T1000 (cell line): ENCODE data around the gene TAS1R3.
A peak's percentile ranks its signal among the peaks of the same experiment; 100 is the strongest.

ENCODE experiments used
- DNase-seq: peaks from one replicate; lab custom pipeline; 2025; ENCODE audit warnings: mixed read lengths; lab: John Stamatoyannopoulos, UW

TAS1R3 gene

DNA sequence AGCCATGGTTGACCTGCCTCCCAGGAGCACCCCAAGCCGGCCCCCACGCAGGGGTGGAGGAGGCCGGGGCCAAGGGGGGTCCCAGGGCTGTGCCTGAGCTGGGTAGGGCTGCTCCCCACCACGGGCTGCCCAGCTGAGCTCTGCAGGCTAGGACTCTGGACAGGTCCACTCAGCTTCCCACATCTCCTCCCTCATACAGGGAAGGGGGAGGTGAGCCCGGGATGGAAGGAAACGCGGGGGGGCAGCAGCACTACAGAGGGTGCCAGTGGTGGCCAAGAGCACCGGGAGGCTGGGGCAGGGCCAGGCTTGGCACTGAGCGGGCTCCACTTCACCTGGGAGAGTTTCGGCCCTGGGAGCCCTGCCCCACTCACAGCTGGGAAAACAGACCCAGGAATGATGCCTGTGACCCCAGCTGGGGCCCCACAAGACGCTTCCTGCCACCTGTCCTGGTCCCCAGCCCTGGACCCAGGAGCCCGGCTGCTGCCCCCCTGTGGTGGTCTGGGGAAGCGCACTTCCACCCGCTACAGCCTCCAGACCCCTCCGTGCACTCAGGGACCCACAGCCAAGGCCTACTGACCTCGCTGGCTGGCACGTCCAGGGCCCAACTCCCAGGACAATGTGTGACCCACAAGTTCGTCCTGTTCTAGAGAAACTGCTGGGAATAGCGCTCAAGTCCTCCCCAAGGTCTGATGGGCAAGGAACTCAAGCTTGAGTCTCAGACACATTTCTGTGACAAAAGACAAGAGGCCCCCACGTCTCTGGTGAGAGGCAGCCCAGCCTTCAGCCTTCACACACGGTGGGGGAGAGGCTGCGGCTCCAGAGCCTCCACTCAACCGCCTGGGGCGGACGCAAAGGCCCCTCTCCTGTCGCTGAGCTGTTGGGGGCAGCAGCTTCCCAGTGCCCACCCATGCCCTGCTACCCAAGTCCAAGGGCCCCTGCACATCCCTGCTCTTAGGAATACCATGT, 40.9 kb downstream of the TAS1R3 start:
- peak; percentile 56 for DNase-seq

DNA sequence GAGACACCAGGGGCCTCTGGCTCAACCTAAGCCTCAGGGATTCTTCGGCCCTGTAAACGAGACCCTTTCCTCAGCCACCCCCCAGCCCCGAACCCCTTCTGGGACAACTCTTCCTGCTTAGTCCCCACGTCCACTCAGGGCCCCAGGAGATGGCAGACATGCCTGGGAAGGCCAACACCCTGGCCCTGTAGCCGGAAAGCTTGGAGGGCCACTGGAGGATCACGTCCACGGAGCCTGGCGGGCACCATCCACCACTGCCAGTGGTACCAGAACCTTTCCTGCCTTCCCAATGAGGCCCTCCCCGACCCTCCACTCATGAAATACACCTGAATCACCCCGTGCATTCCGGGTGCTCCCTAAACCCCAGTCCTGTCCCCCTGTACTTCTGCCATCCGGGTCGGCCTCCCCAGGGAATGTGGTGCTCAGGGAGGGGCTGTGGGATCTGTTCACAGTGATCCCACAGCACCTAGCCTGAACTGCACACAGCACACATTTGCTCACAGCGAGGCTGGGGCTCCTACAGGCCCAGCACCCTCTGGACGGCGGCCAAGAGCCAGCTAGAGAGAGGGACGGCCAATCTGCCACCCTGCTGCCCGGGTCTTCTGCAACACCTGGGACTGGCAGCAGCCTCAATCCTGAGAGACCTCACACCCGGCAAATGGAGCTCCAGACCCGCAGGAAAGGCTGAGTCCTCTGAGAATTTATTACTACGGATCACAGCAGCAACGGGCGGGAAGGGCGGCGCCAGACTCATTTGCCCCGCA, 42.2 kb downstream of the TAS1R3 start:
- DNase-seq, result no peak

DNA sequence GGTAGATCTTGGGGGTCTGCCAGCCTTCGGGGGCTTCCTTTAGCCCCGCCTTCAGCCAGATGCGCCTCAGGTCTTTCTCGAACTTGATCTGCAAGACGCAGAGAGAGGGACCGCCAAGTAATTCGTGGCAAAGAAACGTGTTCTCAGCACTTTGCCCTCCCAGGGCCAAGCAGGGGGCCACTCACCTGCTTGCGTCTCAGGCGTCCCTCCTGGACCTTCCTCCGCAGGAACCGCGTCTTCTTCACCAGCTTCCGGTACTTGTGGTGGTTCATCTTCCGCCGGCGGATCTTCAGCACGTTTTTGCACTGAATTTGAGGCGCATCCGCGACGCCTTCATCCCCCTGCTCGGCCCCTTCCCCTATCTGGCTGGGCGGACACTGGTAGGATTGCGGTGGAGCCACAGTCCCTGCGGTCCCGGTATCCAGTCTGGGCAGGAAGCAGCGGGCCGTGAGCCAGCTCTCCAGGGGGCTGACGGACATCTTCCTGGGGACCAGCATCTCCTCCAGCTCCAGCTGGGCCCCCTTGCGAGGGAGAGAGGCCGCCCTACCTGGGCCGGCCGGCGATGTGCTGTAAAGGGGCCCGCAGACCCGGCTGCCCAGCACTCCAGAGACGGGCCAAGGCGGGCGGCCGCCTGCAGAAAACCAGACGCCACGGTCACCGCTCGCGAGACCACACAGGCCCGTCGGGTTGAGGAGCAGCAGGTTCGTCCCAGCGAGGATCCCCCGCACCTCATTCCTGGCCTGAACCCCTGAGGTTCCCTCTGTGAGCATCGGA, 42.9 kb downstream of the TAS1R3 start:
- DNase-seq, result no peak

DNA sequence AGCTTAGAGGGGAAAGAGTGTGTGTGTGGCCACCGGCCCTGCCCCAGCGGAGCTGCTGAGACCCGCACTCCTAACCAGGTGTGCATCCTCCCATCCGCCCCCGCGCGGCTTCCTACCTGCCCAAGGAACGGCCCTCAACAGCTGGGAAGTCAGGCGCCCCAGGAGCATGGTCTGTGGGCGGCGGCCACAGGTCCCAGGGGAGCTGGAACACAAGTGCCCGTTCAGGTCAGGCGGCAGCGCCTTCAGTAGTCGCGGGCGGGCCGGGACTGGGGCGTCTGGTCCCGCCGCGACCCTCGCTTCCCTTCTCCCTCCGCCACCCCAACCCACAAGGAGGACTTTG, 43.5 kb downstream of the TAS1R3 start:
- no peak for DNase-seq

DNA sequence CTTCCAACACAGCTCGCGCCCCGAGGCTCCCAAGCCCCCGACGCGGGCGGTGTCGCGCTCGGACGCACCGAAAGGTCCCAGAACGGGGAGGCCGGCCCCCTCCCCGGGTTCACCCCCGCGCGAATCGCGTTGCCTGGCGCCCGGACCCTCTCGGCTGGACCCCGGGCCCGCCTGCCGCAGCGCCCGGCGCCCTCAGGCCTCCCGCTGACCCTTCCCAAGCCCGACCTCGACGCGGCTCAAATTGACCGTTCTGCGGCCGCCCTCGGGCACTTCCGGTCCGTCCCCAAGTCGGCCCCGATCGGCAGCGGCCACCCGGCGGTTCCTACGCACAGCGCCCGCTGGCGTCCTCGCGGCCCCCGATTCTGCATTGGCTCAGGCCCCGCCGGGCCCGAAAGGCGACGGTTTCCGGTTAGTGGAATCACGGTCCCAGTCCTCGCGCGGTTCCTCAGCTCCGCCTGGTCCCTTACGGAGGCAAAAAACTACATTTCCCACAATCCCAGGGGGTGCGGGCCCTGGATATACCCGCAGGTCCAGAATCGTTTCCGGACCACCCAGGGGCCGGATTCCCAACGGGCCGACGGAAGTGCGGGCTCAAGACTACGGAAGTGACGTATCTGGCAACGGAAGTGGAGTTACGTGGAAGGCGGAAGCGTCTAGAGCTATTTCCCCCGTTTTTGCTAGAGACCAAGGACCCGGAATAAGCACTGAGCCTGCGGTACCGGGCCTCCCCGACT, 44.0 kb downstream of the TAS1R3 start, which contains the start of gene AURKAIP1:
TSS of gene AURKAIP1 (minus strand) at position 279 of the 734 bp plus-strand sequence. CDS start 451 bp downstream, outside the sequence.
- peak; percentile 99 for DNase-seq

DNA sequence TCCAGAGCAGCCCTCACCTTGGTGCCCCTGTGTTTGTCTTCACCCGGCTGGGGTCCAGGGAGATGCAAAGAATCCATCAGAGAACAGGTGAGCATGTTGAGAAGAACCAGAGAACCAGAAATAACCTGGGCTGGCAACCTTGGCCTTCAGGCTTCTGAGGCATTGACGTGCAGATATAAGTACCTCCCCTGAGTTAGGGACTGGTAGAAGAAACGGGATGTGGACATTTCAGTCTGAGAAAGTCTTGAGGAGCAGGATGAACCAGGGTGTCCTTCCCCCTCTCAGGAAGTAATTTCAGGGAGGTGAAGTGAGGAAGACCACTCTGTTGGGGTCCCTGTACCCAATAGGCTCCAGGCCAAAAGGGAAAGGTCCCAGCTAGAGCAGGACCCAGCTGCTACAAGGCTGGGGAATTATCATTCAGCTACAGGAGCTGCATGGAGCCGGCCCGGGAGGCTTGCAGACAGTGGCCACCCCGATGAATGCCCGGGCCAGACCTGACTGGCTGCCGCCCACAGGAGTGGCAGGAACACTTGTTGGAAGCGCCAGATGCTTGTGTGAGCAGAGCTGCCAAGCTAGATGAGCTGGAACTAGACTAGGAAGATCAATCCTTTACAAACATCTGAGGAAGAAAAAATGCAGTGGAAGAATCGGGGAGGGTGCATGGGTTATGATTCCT, 45.6 kb downstream of the TAS1R3 start:
- no peak for DNase-seq

DNA sequence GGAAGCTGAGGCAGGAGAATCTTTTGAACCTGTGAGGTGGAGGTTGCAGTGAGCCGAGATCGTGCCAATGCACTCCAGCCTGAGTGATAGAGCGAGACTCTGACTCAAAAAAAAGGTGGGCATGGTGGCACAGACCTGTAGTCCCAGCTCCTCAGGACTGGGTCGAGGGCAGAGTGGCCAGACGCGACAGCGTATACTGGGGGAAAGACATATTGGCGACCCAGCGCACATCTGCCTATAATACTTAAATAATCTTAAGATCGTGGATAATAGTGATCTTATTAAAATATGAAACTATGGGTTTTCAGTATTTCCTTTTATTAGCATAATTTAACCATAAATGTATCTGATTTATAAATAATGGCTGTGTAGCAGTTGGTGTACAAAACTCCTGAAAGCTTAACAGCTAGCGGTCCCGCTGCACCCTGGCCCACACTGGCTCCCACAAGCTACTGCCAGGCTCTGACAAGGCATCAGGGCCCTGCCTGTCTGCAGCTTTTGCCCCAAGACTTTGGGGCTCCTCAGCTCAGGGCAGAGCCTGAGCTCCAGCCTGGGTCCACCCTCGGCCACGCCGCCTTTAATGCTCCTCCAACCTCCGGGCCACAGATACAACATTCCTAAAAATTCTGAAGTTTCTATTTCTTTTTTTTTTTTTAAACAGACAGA, 46.6 kb downstream of the TAS1R3 start:
- no peak for DNase-seq

DNA sequence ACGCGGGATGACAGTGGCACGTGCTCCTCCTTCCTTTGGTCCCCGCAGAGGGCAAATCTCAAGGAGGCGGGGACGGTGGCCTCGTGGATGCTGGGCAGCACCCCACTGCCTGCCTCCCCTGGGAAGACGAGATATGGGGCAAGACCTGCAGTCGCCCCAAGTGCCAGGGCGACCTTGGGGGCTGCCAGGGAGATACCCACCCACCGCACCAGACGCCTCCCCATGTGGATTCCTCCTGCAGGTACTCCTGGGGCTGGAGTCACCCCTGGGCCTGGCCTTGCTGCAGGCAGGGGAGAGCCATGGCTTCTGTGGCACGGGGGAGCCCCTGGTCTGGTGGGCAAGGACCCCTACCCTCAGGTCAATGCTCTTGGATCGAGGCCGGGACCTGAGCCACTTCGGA, 49.8 kb downstream of the TAS1R3 start:
- DNase-seq, result no peak

DNA sequence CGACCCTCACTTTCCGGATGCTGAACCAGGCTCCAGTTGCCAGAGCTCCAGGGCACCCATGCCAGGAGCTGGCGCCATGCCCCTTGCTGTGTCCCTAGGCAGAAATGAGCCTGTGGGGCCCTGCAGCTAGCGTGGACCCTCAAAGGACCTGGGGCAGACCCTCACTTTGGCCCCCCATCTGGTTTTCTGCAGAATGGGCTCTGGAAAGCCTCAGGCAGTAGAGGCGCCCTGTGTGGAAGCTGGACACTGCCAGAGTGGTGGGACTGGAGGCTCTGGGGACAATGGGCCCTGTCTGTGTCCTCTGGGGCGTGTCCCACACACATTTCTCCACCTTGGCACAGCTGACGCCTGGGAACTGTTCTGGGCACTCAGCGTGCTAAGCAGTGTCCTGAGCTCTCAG, 50.2 kb downstream of the TAS1R3 start:
- no peak for DNase-seq
